Measurements from ENCODE around the gene MAST4.

The MAST4 gene

DNA sequence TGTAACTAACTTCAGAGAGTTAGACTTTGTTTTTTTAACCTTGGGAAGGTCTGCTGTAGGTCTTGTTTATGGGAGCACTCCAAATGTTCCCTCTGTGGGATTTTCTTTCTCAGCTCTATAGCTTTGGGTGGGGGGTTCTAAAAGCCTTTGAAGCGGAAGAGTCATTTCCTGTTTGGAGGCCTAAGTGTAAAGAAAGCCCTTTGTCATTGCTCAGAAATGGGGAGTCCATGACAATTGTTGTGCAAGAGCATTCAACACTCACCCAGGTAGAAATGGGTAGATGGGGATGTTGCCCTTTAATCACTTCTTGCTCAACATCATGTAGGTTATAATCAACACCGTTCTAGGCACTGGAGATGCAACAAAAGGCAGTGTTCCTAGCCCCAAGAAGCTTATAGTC is 30.3 kb upstream of the MAST4 start:
- H2AFZ ChIP-seq (ENCODE audit: low read length) = no peak overlapping the region
- no peaks in the 10 kb centered on the region for H3K27me3 ChIP-seq (replicated peaks; ENCODE audit: insufficient read depth, low read length)
- no peak overlapping the region for H3K27ac ChIP-seq (ENCODE audit: low read length)
- H3K4me1 ChIP-seq (ENCODE audit: low read length) = peaks cover 8% of the 10 kb centered on the region; the same call in 1 of the 2 replicates
- no peak overlapping the region for H3K4me3 ChIP-seq (ENCODE audit: low read length)
- H3K9ac ChIP-seq (ENCODE audit: low read length) = no peak overlapping the region
- H3K9me2 ChIP-seq (replicated peaks; ENCODE audit: insufficient read depth, low read length) = no peaks in the 10 kb centered on the region
- H3K9me3 ChIP-seq (replicated peaks; ENCODE audit: insufficient read depth, low read length) = no peaks in the 10 kb centered on the region
- no peaks in the 10 kb centered on the region for H3K79me2 ChIP-seq (ENCODE audit: low read length)
- TF ChIP-seq, protein P1, sequence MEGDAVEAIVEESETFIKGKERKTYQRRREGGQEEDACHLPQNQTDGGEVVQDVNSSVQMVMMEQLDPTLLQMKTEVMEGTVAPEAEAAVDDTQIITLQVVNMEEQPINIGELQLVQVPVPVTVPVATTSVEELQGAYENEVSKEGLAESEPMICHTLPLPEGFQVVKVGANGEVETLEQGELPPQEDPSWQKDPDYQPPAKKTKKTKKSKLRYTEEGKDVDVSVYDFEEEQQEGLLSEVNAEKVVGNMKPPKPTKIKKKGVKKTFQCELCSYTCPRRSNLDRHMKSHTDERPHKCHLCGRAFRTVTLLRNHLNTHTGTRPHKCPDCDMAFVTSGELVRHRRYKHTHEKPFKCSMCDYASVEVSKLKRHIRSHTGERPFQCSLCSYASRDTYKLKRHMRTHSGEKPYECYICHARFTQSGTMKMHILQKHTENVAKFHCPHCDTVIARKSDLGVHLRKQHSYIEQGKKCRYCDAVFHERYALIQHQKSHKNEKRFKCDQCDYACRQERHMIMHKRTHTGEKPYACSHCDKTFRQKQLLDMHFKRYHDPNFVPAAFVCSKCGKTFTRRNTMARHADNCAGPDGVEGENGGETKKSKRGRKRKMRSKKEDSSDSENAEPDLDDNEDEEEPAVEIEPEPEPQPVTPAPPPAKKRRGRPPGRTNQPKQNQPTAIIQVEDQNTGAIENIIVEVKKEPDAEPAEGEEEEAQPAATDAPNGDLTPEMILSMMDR (IDR thresholded peaks at IDR 0.05; ENCODE audit: low read length) = no peak
- TF ChIP-seq EZH2 (optimal IDR thresholded peaks at IDR 0.05; ENCODE audit: low read depth, low read length) (no peak), EZH2phosphoT487 (IDR thresholded peaks at IDR 0.05; ENCODE audit: low read length) (no peak)
- no peaks in the 10 kb centered on the region for H3K36me3 ChIP-seq (replicated peaks; ENCODE audit: insufficient read depth, low read length)
- no peak for DNase-seq
- H3K4me2 ChIP-seq (ENCODE audit: low read depth, low read length) = no peak overlapping the region
- H3F3A ChIP-seq (ENCODE audit: insufficient read depth, low read length) = no peaks in the 10 kb centered on the region
- no peaks in the 10 kb centered on the region for H4K20me1 ChIP-seq (ENCODE audit: insufficient read depth, low read length)

DNA sequence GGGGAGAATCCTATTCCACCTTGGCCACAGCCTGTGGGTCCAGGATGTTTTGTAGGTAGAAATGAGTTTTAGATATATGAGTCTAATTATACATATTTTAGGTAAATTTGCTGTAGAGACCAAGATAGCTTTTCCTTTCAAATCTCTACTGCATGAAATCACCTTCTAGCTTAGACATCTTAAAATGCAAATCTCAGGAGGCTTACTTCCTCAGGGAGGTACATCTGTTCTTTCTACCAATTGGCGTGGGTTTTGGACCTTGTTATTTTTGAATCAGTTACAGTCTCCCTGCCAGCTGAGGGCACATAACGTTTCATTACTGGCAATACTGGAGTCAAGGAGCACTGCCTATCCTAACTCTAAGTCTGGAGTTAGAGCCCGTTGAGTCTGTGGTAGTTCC is 28.7 kb upstream of the MAST4 start:
- Histone ChIP-seq H3K4me2 (ENCODE audit: low read depth, low read length) (no peak overlapping the region), H3K4me3 (ENCODE audit: low read length) (no peak overlapping the region), H3K79me2 (ENCODE audit: low read length) (no peaks in the 10 kb centered on the region), H3K9me2 (replicated peaks; ENCODE audit: insufficient read depth, low read length) (no peaks in the 10 kb centered on the region), H2AFZ (ENCODE audit: low read length) (no peak overlapping the region), H4K20me1 (ENCODE audit: insufficient read depth, low read length) (no peaks in the 10 kb centered on the region), H3K9me3 (replicated peaks; ENCODE audit: insufficient read depth, low read length) (no peaks in the 10 kb centered on the region), H3F3A (ENCODE audit: insufficient read depth, low read length) (no peaks in the 10 kb centered on the region), H3K27me3 (replicated peaks; ENCODE audit: insufficient read depth, low read length) (no peaks in the 10 kb centered on the region), H3K36me3 (replicated peaks; ENCODE audit: insufficient read depth, low read length) (no peaks in the 10 kb centered on the region), H3K4me1 (ENCODE audit: low read length) (peaks cover 8% of the 10 kb centered on the region; the same call in 1 of the 2 replicates), H3K27ac (ENCODE audit: low read length) (no peak overlapping the region), H3K9ac (ENCODE audit: low read length) (no peak overlapping the region)
- TF ChIP-seq, protein P1 (IDR thresholded peaks at IDR 0.05; ENCODE audit: low read length) = no peak
- TF ChIP-seq EZH2phosphoT487 (IDR thresholded peaks at IDR 0.05; ENCODE audit: low read length) = no peak
- TF ChIP-seq EZH2 (optimal IDR thresholded peaks at IDR 0.05; ENCODE audit: low read depth, low read length) = no peak
- no peak for DNase-seq

DNA sequence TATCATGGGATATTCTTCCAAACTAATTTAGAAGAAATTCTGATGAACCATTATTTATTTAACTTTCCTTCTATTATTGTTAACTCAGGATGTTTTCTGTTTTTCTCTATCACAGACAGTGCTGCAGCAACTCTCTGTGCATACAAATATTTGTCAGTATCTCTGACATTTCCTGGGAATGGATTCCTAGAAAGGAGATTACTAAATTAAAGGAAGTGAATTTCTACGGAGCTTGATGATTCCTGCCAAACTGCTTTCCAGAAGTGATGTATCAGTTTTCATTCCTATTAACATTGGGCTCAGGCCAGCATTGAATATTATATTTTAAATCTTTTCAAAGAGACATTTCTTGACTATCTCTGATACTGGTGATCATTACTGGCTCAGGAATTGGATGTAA is 26.0 kb upstream of the MAST4 start:
- TF ChIP-seq EZH2phosphoT487 (IDR thresholded peaks at IDR 0.05; ENCODE audit: low read length) (no peak), EZH2 (optimal IDR thresholded peaks at IDR 0.05; ENCODE audit: low read depth, low read length) (no peak)
- TF ChIP-seq, protein P1 (IDR thresholded peaks at IDR 0.05; ENCODE audit: low read length) = no peak
- no peak overlapping the region for H3K9ac ChIP-seq (ENCODE audit: low read length)
- no peaks in the 10 kb centered on the region for H3K36me3 ChIP-seq (replicated peaks; ENCODE audit: insufficient read depth, low read length)
- no peak overlapping the region for H3K4me2 ChIP-seq (ENCODE audit: low read depth, low read length)
- H3K4me3 ChIP-seq (ENCODE audit: low read length) = no peak overlapping the region
- no peak overlapping the region for H2AFZ ChIP-seq (ENCODE audit: low read length)
- no peaks in the 10 kb centered on the region for H3K9me3 ChIP-seq (replicated peaks; ENCODE audit: insufficient read depth, low read length)
- no peaks in the 10 kb centered on the region for H3K9me2 ChIP-seq (replicated peaks; ENCODE audit: insufficient read depth, low read length)
- H3K27me3 ChIP-seq (replicated peaks; ENCODE audit: insufficient read depth, low read length) = no peaks in the 10 kb centered on the region
- peaks cover 8% of the 10 kb centered on the region; the same call in 1 of the 2 replicates for H3K4me1 ChIP-seq (ENCODE audit: low read length)
- H4K20me1 ChIP-seq (ENCODE audit: insufficient read depth, low read length) = no peaks in the 10 kb centered on the region
- no peaks in the 10 kb centered on the region for H3F3A ChIP-seq (ENCODE audit: insufficient read depth, low read length)
- no peaks in the 10 kb centered on the region for H3K79me2 ChIP-seq (ENCODE audit: low read length)
- no peak overlapping the region for H3K27ac ChIP-seq (ENCODE audit: low read length)
- no peak for DNase-seq

Data from MM.1S (cell line).